Measurements from ENCODE around the gene ALMS1.

GRCh38 chr2:73566288-73566878 is 180.7 kb downstream of the ALMS1 start:
- TF ChIP-seq NPAS2 (CRISPR knock-in tag; IDR thresholded peaks at IDR 0.05; ENCODE audit: borderline replicate concordance) (no peak), HMGXB4 (CRISPR knock-in tag; IDR thresholded peaks at IDR 0.05; ENCODE audit: borderline replicate concordance) (no peak), KDM1A (IDR thresholded peaks at IDR 0.05; ENCODE audit: low read depth) (no peak), CTCF (IDR thresholded peaks at IDR 0.05) (no peak), TP53 (CRISPR knock-in tag; IDR thresholded peaks at IDR 0.05) (no peak), MAFK (IDR thresholded peaks at IDR 0.05; ENCODE audit: partially characterized antibody) (no peak), POLR2AphosphoS2 (conservative IDR thresholded peaks at IDR 0.05; ENCODE audit: low read length) (no peak), MAZ (IDR thresholded peaks at IDR 0.05; ENCODE audit: borderline replicate concordance, low read depth, low read length) (no peak), POLR2A (IDR thresholded peaks at IDR 0.05; ENCODE audit: low read length) (no peak), REST (IDR thresholded peaks at IDR 0.05) (no peak), EP300 (IDR thresholded peaks at IDR 0.05) (no peak), BHLHE40 (IDR thresholded peaks at IDR 0.05; ENCODE audit: low read depth, low read length) (no peak)
- TF ChIP-seq, protein P1, sequence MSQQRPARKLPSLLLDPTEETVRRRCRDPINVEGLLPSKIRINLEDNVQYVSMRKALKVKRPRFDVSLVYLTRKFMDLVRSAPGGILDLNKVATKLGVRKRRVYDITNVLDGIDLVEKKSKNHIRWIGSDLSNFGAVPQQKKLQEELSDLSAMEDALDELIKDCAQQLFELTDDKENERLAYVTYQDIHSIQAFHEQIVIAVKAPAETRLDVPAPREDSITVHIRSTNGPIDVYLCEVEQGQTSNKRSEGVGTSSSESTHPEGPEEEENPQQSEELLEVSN (IDR thresholded peaks at IDR 0.05; ENCODE audit: borderline replicate concordance, low read depth): no peak
- TF ChIP-seq, protein P2, sequence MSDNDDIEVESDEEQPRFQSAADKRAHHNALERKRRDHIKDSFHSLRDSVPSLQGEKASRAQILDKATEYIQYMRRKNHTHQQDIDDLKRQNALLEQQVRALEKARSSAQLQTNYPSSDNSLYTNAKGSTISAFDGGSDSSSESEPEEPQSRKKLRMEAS (IDR thresholded peaks at IDR 0.05): no peak
